Heart right ventricle (tissue), 16 donors: ENCODE data around the gene RXFP4. TPM values are rescaled to one million over a fixed set of nuclear protein-coding genes. Genes with fewer than 3 reads are reported as not detected.

Source experiments
- ATAC-seq, 8 donors: fragments of 200-7000 bp; cut with Tn5 transposase; one replicate each; pipeline ENCODE4 v1.9.1; 2020; ENCODE audit warnings: mild to moderate bottlenecking in 8 of 8, moderate library complexity in 8 of 8, moderate number of reproducible peaks in 1 of 8
- DNase-seq, 2 donors: peaks; one replicate each; pipeline ENCODE4 v3.0.0-alpha.2; 2020
- H3K27ac ChIP-seq, 10 donors: fragments of 200-600 bp; sonication (generic) in 2 of 10; one replicate each; pipeline versions ENCODE4 v1.5.0 to v1.8.0; 2020 to 2022; ENCODE audit warnings: mild to moderate bottlenecking in 3 of 10
- H3K27me3 ChIP-seq, 7 donors: fragments of 200-600 bp; one replicate each; pipeline ENCODE4 v1.8.0; 2021 to 2022; ENCODE audit warnings: mild to moderate bottlenecking in 2 of 7
- H3K36me3 ChIP-seq, 9 donors: fragments of 200-600 bp; sonication (generic) in 1 of 9; one replicate each; pipeline versions ENCODE4 v1.5.0 to v1.8.0; 2020 to 2022; ENCODE audit warnings: mild to moderate bottlenecking in 2 of 9
- H3K4me1 ChIP-seq, 9 donors: fragments of 200-600 bp; sonication (generic) in 1 of 9; one replicate each; pipeline versions ENCODE4 v1.5.0 to v1.8.0; 2020 to 2022; ENCODE audit warnings: mild to moderate bottlenecking in 4 of 9
- H3K4me3 ChIP-seq, 10 donors: fragments of 200-600 bp; sonication (generic) in 2 of 10; one replicate each; pipeline versions ENCODE4 v1.5.0 to v1.8.0; 2020 to 2022; ENCODE audit warnings: mild to moderate bottlenecking in 7 of 10, moderate library complexity in 2 of 10
- H3K9me3 ChIP-seq, 11 donors: fragments of 200-600 bp in 10 of 11; sonication (generic) in 2 of 11; one replicate each; pipeline versions ENCODE4 v1.5.0 to v1.8.0; 2013 to 2022; ENCODE audit warnings: mild to moderate bottlenecking in 2 of 11, control low read depth in 1 of 11, moderate library complexity in 1 of 11
- CTCF ChIP-seq, 9 donors: fragments of 200-600 bp; sonication (generic) in 2 of 9; IDR thresholded peaks; one replicate each; pipeline versions ENCODE4 v1.5.0 to v1.8.0; 2021 to 2022; ENCODE audit warnings: antibody characterized with exemption in 9 of 9, mild to moderate bottlenecking in 5 of 9, moderate library complexity in 1 of 9
- WGBS, 2 donors: extraction: QIAGEN DNeasy Blood & Tissue Kit; methylation state at CpG; one replicate each; pipeline ENCODE4 v1.1.7; 2013; ENCODE audit warnings: inconsistent platforms in 1 of 2; 5-methylcytosine and 5-hydroxymethylcytosine counted together
- intact Hi-C, 10 donors: fragments of 100-400 bp; cut with DNase I; formaldehyde crosslinking; loops; one replicate each; pipeline versions ENCODE4 v1.11.1 to v1.14.2; 2022
- polyA plus RNA-seq, 2 donors: library from polyadenylated mRNA; stranded (reverse); fragments of 200-250 nt; gene quantifications; one replicate each; pipeline ENCODE4 v1.2.3, GENCODE V29; 2013
- total RNA-seq, 10 donors: library from RNA; stranded (reverse); fragmentation: NEBNext Ultra II Directional in 3 of 10; extraction: Animal tissue kit (Norgen Biotek cat#: 25700) in 3 of 10; gene quantifications; one replicate each; pipeline versions ENCODE4 v1.2.1 to v1.2.4, GENCODE V29; 2021 to 2023
- donor health status: Arrhythmogenic right ventricular cardiomyopathy.
- donor health status: ischemic (EF 13 %, LVEDD 7.1; RV severe dilation, severe dysfunction).
- donor health status: healthy with polysubstance abuse.
- donor health status: DM: no; HTN: yes; CAD: no.
- donor health status: DM: no; HTN: no; CAD: no.
- donor health status: ischemic (EF 25% LVEDD 6.9; RV normal size, moderate dysfunction).
- donor health status: ischemic (EF 25% LVEDD 5.7; RV mildly dilated, moderate dysfunction).
- donor health status: healthy.
- donor health status: DM: yes; HTN: yes; CAD: no.
- donor health status: Ischemic cardiomyopathy.
- donor health status: ischemic (EF 35%, LVEDD 5.7; RV mildly dilated, moderate dysfunction).
- donor health status: nonischemic (EF 11% LVEDD 7.7; RV severe dilation, severe dysfunction).
- donor health status: DM: yes; HTN: yes; CAD: no.
- donor health status: PGD.
- donor health status: ischemic (EF 29% LVEDD 5.4; RV normal size, mild dysfunction).
- donor health status: nonischemic (EF 23%, LVEDD 6.1; RV moderate dilation, normal function).

RXFP4 gene
- total and polyA plus RNA-seq, 12 donors, result 0.04 TPM; not detected in 11

DNA sequence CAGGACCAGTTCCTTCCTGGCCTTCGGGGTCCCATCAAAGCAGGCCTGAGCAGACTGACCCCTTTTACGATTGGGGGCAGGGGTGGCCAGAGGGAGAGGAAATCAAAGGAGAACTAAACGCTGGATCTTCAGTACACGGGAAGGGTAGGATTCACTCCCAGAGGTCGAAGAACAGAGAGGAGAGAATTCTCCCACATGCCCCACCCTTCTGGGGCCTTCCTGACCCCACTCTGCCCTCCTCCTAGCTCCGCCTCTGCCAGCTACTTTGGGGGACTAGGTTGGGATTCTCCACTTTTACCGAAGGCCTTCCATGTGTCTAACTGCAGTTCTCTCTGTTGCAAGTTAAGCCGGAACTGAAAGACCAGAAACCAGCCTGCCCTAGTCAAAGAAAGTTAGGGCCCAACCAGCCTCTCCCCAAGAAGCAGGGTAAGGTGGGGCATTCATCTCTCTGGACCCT, 37.6 kb downstream of the RXFP4 start:
- intact Hi-C loops, result loop anchor here in 4 of 10 donors (2.0 to 5.0 kb wide), 2 partner anchors 16 to 37 kb away; partner anchors contain the start of gene RXFP4 (in 4 of the 4)
- no peaks in the 10 kb centered on the region for H3K9me3 ChIP-seq
- peak; percentile 14 to 52 (median 30) for ATAC-seq
- peak overlapping the region; percentile 66 to 97 (median 88) for H3K4me3 ChIP-seq
- H3K27ac ChIP-seq, result peak overlapping the region; percentile 86 to 99 (median 96)
- 1 to 2% methylated on average over 8 of the region's 8 CpGs for WGBS, 2 donors
- H3K27me3 ChIP-seq, result no peaks in the 10 kb centered on the region
- peaks cover 38 to 89% (median 80%) of the 10 kb centered on the region in 9 donors for H3K4me1 ChIP-seq
- no peak for DNase-seq
- H3K36me3 ChIP-seq, result peaks cover 0 to 6% (median 0%) of the 10 kb centered on the region in 9 donors
- TF ChIP-seq CTCF (IDR thresholded peaks at IDR 0.05), result no peak

GRCh38 chr1:155979597-155980343, 38.3 kb downstream of the RXFP4 start:
- peaks cover 35 to 89% (median 76%) of the 10 kb centered on the region in 9 donors for H3K4me1 ChIP-seq
- no peak for TF ChIP-seq CTCF (IDR thresholded peaks at IDR 0.05)
- intact Hi-C loops, result loop anchor here in 5 of 10 donors (2.0 to 5.0 kb wide), 2 partner anchors 17 to 37 kb away; partner anchors contain the start of gene RXFP4 (in 5 of the 5)
- H3K27me3 ChIP-seq, result no peaks in the 10 kb centered on the region
- no peaks in the 10 kb centered on the region for H3K36me3 ChIP-seq
- peak overlapping the region; percentile 86 to 99 (median 96) for H3K27ac ChIP-seq
- H3K9me3 ChIP-seq, result no peaks in the 10 kb centered on the region
- ATAC-seq, result peak; percentile 26 to 84 (median 64)
- peak; percentile 58 to 79 for DNase-seq
- H3K4me3 ChIP-seq, result peak overlapping the region; percentile 66 to 97 (median 88)
- 0 to 2% methylated on average over 4 of the region's 4 CpGs for WGBS, 2 donors

DNA sequence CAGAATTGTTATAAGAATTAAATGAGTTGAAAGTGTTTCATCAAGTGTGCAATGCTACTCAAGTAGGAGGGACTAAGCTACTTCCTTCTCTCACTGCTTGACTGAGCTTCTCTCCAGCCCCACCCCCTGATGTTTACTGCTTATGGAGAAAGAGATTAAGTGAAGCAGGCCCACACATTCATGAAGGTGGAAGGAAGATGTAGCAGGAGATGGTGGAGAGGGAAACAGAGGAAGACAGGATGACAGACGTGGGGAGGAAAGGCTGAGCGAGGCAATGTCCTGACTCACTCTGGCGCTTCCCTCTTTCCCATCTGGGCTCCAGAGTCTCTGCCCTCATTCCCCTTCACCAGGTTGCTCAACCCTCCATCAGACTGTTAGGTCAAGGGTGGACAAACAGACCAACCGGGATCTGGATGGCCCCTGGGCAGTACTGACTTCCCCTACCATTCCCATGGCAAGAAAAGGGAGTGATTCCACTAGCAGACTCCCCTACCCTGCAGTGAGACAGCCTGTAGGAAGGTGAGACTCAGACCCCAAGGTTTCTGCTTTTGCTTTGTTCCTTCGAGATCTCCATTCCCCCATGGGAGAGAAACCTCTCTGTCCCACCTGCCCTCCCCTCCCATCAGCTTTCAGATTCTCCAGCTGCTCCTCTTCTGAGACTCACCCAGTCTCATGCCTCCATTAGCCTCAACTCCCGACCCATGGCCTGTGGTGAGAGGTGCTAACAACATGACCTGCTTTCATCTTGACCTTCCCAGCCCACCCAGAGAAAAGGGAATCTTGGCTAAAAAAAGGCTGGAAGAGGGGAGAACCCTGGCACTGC, 40.0 kb downstream of the RXFP4 start:
- intact Hi-C loops, result loop anchor here in 1 of 10 donors (5.0 kb wide), 1 partner anchor 39 kb away; the partner anchor contains the start of gene RXFP4
- TF ChIP-seq CTCF (IDR thresholded peaks at IDR 0.05), result no peak
- Histone ChIP-seq H3K36me3 (no peaks in the 10 kb centered on the region), H3K27ac (peak overlapping the region in 9 of 10 donors; percentile 86 to 99 (median 97)), H3K4me3 (peak overlapping the region in 9 of 10 donors; percentile 19 to 97 (median 79)), H3K9me3 (no peaks in the 10 kb centered on the region), H3K27me3 (no peaks in the 10 kb centered on the region), H3K4me1 (peaks cover 29 to 81% (median 62%) of the 10 kb centered on the region in 9 donors)
- 50 to 51% methylated on average over 6 of the region's 6 CpGs for WGBS, 2 donors
- DNase-seq (no peak), ATAC-seq (peak in 1 of 8 donors; percentile 18)

DNA sequence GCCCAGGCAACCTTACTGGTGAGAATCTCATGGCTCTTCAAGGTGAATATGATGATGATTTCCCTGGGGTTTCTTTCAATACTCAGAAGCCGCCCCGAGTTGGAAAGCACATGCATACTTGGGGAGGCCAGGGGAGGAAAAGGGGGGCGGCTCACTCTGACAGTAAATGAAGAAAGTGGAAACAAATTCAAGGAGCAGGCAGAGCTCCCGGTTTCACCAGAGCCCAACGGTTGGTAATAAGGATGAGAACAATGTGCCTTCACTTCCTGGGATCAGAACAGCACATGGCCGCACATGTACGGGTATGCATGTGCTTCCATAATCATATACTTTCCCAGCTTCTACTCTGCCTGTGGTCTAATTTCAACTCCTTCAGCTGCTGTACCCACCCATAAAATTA, 40.7 kb downstream of the RXFP4 start:
- H3K27me3 ChIP-seq, result no peaks in the 10 kb centered on the region
- TF ChIP-seq CTCF (IDR thresholded peaks at IDR 0.05), result no peak
- H3K4me3 ChIP-seq, result peak overlapping the region in 9 of 10 donors; percentile 19 to 97 (median 79)
- ATAC-seq (no peak), DNase-seq (no peak)
- no peaks in the 10 kb centered on the region for H3K9me3 ChIP-seq
- intact Hi-C loops, result loop anchor here in 1 of 10 donors (5.0 kb wide), 1 partner anchor 40 kb away; the partner anchor contains the start of gene RXFP4
- H3K27ac ChIP-seq, result peak overlapping the region; percentile 55 to 99 (median 96)
- no peaks in the 10 kb centered on the region for H3K36me3 ChIP-seq
- H3K4me1 ChIP-seq, result peaks cover 29 to 76% (median 56%) of the 10 kb centered on the region in 9 donors
- WGBS, 2 donors, result 57 to 61% methylated on average over 7 of the region's 7 CpGs
